CD4-positive, alpha-beta T cell treated with Interleukin-1 beta for 1 hour (primary cell): ENCODE results near the gene MARCHF6.
"Not testable (repeated sequence)": the region's sequence is repeated elsewhere in the genome, so short reads cannot be mapped to it uniquely, and the experiment has no call there.

Experiments
- DNase-seq, 2 donors: peaks; one replicate each; pipeline ENCODE4 v3.0.0-alpha.2; 2020 to 2022

MARCHF6 gene

DNA sequence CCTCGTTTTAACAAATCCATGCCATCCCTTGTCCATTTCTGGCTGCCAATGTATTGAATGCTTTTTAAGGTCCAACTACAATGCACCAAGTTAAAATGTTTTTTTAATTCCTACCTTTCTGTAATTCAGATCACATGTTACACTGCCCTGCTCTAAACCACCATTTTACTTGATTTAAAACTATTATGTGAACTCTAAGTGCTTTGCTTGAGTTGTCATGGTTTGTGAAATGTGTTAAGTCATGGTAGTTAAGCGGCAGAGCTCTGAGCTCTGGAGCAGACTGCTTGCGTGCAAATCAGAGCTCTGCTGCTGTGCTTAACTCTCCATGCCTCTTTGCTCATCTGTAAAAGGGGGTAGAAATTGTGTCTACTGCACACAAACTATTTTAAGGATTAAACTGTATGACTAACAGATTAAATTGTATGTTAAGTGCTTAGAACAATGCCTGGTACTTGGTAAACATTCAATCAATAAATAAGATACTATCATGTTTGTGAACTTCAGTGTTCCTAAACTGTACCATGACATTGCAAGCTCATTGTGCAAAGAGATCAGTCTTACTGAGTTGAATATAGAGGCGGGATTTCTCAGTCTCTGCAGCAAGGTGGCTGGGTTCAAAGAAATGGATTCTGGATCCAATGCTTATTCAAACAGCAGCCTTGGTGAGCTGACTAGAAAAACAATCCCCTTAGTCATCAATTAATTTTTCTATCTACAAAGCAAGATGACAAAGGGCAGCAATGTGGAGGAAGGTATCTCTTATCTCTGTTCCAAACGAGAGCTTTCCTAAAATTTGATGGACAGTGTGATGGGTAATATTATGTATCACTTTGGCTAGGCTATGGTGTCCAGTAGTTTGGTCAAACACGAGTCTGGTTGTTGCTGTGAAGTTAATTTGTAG lies 29.7 kb upstream of the MARCHF6 start:
- no peak for DNase-seq

DNA sequence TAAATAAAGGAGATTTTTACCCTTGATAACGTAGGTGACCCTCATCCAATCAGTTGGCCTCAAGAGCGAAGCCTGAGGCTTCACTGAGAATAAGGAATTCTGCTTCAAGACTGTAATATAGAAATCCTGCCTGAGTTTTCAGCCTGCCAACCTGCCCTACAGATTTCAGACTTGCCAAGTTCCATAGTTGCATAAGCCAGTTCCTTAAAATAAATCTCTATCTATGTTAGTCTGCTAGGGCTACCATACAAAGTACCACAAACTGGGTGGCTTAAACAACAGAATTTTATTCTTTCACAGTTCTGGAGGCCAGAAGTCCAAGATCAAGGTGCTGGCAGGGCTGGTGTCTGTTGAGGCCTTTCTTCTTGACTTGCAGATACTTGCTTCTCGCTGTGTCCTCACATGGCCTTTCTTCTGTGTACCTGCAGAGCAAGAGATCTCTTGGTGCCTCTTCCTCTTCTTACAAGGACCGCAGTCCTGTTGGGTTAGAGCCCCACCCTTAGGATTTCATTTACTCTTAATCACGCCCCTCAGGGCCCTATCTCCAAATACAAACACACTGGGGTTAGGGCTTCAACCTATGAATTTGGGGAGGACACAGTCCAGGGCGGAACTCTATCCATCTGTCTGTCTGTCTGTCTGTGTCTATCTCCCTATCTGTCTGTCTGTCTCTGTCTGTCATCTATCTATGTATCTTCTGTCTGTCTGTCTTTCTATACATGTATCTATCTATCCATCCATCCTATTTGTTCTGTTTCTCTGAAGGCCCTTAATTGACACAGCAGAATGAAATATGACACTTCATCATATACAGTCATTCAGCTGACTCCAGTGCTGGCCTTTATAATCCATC lies 28.8 kb upstream of the MARCHF6 start:
- no peak for DNase-seq

DNA sequence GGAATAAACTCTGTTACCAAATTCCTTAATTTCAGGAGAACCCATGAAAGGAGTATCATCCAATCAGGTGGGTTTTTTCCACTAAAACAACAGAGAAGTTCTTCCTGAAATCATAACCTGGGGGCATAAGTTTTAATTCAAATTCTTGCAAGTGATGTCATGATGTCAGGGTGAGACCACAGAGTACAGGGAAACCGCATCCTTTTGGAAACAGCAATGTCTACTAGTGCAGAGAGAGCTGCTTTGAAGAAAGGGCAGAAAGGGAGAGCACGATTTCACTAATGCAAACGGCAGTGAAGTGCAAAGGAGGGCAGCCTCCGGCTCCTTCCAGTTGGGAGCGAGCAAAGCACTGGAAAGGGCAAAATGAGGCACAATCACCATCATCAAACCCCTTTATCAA lies 25.2 kb upstream of the MARCHF6 start:
- no peak for DNase-seq

DNA sequence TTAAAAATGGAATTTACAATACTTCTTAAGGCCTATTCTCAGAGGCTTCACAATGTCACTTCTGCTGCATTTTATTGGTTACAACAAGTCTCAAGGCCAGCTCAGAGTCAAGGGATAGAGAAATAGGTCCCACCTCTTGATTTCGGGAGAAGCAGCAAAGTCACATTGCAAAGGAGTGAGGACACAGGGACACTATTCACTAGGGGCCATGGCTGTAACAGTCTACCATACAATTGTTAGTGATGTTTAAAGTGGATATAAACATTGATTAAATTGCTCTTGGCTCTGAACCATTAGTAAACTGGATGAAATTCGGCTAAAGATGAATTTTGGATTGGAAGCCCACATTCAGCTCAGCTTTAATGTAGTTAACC lies 24.1 kb upstream of the MARCHF6 start:
- DNase-seq: no peak

DNA sequence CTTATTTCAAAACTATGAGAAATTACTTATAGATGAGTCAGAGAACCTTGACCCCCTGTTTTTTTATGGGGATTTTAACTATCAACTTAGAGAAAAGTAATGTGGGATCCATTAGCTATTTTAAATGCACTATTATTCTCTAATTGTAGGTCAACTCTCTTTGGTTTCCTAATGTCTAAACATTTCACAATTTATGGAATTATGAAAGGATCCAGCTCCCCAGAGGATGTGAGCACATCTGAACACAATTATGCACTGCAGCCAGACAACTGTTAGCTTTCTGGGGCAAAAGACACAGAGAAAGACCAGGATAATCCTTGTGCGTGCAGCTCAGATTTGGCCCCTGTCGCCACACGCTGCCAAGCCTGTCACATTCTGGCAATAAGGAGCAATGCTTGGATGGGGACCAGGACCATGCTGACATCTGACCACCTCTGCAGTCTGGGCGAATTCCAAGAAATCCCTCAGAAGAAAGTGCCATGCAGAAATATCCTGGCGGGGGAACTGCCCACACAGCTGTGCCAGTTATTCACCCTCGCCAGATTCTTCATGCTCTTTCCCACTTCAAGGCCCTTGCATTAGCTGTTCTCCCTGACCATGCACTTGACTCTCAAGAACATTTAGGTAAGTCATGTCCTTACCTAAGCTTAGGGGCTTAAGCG lies 23.5 kb upstream of the MARCHF6 start:
- DNase-seq: no peak

DNA sequence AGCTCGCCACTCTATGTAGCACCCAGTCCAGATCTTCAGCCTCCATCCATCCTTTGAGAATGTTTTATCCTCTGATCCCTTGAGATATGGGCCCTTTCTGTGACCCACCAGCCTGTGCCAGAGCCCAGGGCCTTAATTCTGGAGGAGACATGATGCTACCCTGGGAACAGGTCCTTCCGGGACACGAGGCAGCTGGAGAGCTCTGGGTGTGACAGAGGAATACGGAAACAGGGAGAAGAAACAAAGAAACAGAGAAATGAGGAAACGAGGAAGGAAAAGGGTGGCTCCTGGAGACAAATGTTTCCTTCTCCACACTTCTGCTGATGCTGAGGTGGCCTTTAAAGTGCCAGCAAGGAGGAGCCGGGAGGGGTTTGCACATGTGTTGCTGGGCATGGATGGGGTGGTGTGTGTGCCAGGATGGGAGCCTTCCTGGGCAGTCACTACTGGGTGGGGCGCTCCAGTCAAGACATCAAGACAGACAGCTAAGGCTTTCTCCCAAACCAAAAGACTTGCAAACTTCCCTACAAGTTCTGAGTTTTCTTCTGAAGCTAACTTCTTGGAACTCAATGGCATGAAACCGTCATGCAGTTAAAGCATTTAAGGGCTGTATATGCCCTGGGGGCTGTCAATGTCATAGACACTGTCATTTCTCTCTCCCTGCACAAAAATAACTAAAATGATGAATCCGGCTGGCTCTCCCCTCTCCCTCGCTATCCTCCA lies 22.8 kb upstream of the MARCHF6 start:
- DNase-seq: no peak

DNA sequence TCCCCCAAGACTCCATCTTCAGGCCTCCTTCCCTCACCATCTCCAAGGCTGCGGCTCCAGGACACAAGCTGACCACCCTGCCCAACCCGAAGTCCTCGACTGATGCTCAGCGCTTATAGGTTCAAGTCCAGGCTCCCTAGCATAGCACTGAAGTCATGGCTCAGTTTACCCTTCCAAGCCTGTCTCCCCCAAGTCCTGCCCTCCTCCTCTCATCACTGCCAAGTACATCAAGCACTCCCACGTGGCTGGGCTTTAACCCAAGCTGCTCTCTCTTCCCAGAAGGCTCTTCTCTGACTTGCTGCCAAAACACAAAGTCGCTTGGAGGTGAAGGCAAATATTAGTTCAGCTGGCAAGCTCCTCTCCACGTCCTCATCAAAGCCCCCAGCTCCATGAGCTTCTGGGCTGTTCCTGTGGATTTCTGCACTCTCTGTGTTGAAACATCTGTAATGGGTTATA lies 22.1 kb upstream of the MARCHF6 start:
- DNase-seq: no peak

DNA sequence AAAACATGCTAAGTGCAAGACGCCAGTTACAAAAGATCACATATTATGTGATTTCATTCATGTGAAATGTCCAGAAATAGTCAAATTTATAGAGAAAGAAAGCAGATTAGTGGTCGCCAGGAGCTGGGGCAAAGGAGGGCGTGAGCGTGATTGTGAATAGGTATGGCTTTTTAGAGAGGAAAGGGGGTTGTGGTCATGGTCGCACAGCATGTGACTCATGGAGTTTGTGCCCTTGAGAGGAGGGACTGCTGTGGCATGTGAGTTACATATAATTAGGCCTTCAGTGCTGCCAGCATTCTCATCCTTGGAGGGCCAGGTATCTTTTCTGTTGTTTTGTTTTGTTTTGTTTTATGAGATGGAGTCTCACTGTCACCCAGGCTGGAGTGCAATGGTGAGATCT lies 21.2 kb upstream of the MARCHF6 start:
- DNase-seq: no peak

DNA sequence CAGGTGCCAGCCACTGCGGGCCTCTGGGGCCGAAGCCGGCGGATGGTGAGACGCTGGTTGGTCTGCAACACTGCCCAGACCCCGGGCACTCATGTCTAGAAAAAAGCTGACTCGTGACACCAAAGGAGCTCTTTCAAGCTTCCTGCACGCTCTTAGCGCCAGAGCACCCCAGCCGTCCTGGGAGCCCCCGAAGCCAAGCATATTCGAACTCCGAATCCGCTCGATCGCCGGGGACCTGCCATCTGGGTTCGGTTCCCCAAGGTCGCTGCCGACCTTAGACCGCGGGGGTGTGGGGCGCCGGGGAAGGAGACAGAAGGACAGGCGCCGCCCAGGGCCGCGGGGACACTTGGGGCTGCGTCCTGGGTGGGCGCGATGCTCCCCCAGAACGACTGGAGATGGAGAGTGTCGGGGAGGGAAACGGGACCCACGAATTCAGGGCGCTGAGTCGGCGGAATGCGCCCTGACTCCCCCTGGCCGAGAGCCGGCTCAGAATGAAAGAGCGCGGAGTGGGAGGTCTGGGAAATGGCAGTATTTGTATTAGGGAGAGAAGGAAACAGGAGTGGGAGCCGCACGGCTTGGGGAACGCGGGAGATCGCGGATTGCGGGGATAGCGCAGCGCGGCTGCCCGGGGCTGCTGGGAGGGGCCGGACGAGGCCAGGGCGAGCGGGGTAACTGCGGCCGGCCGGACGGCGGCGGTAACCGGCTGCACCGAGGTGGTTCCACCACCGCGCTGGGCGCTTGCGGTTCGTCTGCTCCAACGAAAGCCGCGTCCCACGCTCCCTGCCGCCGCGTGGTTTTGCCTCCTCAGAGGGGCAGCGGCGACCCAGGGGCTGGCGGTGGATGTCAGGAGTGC lies 20.1 kb upstream of the MARCHF6 start:
- DNase-seq: peak in 1 of 2 donors; percentile 4

DNA sequence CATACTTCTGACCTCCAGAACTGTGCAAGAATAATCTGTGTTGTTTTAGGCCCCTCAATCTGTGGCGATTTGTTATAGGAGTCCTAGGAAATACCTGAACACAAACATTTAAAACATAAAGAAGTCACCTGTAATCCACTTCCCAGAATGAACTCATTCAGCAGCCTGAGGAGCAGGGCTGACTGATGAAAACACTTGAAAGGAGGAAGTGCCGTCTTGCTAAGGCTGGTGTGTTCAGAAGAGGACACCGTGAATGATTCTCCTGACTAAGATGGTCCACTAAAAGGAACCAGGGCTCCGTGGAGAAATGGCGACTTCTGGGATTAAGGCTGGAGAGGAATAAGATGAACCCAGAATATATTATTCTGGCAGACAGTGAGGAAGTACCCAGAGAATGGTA lies 18.7 kb upstream of the MARCHF6 start:
- DNase-seq: no peak

DNA sequence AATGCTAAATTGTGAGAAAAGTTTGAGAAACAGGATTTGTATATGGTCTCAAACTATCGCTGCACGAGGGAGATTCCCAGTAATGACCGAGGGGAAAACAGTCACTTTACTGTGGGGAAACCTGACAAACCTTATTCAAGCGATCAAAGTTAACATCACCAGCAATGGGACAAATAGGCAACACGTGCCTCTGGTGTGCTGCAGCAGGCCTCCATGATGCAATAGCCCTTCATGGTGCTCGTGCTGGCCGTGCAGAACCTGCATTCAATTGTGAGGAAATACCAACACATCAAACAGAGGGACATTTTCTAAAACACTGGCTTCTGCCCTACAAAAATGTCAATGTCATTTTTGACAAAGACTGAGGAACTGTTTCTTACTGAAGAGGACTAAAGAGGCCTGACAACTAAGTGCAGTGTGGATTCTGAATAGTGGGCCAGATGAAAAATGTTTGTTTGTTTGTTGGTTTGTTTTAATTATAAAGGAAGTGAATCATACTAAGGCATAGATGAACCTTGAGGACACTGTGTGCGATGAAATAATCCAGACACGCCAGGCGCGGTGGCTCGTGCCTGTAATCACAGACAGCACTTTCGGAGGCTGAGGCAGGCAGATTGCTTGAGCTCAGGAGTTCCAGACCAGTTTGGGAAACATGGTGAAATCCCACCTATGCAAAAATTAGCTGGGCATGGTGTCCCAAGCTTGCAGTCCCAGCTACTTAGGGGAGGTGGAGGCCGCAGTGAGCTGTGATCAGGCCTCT lies 17.6 kb upstream of the MARCHF6 start:
- DNase-seq: no peak

DNA sequence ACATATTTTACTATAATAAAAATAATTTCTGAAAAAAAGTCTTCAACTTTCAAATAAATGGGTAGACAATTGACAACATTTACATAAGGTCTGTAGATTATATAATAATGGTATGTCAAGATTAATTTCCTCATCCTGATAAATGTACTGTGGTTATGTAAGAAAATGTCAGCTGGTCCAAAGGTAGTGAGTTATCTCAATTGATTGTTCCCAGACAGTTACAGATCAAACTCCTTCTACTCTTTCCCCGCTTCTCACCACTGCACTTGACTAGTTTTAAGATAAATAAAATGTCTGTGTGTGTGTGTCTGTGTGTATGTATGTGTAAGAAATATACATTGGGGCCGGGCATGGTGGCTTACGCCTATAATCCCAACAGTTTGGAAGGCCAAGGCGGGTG lies 16.4 kb upstream of the MARCHF6 start:
- DNase-seq: no peak

DNA sequence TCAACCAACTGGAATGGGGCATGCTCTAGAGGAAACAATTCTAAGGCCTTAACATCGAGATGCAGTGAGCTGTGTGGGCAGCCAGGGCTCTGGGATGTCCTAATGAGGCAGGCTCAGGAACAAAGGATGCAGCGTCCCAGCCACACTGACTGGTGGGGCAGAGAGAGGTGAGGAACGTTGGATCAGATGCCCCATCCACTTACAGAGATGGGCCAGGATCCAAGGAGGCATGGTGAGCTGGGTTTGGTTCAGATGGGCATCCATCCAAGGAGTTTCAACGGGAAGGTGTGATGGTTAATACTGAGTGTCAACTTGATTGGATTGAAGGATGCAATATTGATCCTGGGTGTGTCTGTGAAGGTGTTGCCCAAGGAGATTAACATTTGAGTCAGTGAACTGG lies 15.5 kb upstream of the MARCHF6 start:
- no peak for DNase-seq

DNA sequence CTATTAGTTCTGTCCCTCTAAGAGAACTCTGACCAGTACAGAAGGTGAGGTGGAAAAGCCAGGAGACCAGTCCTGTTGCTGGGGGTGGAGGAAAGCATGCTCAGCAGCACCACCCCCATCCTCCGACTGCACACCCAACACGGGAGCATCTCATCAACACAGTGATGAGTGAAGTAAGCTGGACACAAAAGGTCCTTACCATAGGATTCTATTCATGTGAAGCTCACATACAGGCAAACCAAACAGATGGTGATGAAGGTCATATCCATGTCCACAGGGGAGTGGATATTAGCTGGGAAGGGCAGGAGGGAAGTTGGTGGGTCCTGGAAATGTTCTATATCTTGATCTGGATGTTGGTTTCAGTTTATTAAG lies 14.8 kb upstream of the MARCHF6 start:
- no peak for DNase-seq

DNA sequence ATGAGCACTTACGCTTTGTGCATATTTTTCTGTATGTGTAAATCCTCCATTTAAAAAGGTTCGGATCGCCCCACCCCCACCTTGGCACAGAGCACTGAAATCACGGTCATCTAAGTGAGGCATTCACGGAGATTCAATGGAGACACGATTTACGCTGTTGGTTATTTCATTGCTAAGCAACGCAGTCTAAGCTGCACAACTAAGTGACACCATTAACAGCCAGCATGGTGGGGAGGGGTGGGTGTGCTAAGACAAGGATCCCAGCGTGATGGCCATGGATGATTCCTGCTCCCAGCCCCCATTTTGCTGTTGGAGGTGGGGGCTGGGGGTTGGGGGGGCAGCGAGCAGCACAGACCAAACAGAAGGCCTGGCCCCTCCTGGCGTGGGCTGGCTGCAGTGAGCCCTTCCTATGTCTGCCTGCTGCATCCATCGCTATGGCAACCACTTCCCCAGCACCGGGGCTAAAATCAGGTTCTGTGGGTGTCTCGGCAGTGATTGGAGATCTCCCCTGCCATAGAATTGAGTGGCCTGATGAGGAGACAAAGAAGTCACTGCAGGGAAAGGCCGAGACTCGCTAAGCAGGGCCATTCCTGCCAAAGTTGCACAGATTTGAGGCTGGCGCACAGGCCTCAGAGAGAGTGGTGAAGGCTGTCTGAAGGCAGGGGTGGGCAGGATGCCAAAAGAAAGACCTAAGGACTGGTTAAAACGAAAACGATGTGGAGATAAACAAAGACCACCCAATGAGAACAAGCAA lies 14.3 kb upstream of the MARCHF6 start:
- no peak for DNase-seq

DNA sequence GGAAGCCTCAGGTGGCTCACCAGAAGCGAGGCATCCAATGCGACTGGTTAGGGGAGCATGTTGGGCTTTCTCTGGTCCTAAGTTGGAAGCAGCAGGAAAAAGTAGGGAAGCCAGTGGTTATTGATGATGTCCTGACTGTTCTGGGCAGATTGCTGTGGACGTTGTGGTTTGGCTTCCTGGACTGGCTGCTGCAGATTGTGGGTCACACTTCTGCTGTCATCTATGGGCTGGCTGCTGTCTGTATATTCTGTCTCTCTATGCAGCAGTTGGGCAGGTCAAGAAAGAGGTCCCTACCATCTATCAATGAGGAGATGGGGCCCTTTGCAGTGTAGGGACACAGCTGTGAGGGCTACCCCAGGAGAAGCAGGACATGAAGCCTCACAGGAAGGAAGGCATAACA lies 13.5 kb upstream of the MARCHF6 start:
- no peak for DNase-seq

DNA sequence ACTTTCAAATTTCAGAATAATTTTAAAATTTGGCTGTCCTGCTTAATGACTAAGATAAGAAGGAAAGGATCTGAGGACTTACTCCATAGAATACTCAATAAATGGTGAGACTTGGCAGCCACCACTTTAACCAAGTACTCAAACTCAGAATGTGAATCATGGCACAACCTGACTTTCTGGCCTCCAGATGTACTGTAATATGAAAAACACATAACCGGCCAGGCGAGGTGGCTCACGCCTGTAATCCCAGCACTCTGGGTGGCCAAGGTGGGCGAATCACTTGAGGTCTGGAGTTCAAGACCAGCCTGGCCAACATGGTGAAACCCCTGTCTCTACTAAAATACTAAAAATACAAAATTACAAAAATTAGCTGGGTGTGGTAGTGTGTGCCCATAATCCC lies 10.0 kb upstream of the MARCHF6 start:
- DNase-seq: no peak

DNA sequence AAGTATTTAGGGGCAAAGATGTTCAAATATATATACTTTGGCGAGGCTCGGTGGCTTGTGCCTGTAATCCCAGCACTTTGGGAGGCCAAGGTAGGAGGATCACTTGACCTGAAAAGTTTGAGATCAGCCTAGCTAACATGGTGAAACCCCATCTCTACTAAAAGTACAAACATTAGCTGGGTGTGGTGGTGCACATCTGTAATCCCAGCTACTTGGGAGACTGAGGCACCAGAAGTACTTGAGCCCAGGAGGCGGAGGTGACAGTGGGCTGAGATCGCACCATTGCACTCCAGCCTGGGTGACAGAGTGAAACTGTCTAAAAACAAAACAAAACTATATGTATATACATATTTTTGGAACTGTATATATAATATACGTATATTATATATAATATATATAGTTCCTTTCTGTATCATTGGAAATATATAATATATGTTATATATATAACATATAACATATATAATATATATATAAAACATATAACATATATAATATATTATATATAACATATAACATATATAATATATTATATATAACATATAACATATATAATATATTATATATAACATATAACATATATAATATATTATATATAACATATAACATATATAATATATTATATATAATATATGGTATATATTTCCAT lies 8.9 kb upstream of the MARCHF6 start:
- DNase-seq: not testable (repeated sequence)

DNA sequence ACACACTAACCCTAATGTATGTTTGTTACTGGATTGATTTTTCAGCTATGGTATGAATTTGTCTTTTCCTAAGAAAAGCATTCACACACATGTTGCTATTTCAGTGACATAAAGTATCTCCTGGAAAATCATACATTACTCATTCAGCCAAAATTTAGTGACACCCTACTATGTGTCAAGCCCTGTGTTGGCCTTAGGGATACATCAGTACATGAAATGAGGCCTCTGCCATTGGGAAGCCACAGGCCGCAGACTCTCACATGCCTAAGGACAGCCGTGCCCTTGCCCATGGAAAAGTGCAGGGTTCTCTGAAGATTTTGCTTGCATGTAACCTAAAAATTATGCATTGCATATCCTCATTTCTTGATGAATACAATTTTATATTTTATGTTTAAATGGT lies 5.2 kb upstream of the MARCHF6 start:
- no peak for DNase-seq
